LoVo (cell line): Measurements from ENCODE around the gene PCDHGA6.
"Not testable (repeated sequence)": the region's sequence is repeated elsewhere in the genome, so short reads cannot be mapped to it uniquely, and the experiment has no call there.

Source experiments
- DNase-seq: peaks from one replicate; pipeline ENCODE4 v3.0.0-alpha.2; 2016; ENCODE audit warnings: low spot score

Gene PCDHGA6

DNA sequence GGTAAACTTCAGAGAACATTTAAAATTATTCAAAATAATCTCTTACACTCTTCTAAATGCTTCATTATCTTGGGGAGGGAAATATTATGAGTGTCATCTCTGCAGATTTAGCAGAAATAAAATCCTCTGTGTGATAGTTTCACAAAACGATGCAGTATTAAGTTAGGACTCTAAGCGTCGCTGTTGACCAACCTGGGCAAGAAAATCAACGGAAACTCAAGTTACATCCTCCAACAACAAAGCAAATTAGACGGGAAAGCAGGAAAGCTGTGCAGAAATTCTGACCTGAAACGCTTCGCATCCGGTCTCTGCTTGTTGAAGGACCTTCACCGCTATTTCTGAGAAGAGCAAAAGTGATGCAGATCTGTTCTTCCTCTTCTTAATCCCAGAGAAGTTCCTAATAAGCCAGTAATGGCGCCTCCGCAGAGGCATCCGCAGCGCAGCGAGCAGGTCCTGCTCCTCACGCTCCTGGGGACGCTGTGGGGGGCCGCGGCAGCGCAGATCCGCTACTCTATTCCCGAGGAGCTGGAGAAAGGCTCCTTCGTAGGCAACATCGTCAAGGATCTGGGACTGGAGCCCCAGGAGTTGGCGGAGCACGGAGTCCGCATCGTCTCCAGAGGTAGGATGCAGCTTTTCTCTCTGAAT, at the start of gene PCDHGA6:
TSS of gene PCDHGA6 (plus strand) at position 219 of the 645 bp plus-strand sequence. CDS start at position 412, 193 bp downstream.
- DNase-seq: peak; percentile 11

DNA sequence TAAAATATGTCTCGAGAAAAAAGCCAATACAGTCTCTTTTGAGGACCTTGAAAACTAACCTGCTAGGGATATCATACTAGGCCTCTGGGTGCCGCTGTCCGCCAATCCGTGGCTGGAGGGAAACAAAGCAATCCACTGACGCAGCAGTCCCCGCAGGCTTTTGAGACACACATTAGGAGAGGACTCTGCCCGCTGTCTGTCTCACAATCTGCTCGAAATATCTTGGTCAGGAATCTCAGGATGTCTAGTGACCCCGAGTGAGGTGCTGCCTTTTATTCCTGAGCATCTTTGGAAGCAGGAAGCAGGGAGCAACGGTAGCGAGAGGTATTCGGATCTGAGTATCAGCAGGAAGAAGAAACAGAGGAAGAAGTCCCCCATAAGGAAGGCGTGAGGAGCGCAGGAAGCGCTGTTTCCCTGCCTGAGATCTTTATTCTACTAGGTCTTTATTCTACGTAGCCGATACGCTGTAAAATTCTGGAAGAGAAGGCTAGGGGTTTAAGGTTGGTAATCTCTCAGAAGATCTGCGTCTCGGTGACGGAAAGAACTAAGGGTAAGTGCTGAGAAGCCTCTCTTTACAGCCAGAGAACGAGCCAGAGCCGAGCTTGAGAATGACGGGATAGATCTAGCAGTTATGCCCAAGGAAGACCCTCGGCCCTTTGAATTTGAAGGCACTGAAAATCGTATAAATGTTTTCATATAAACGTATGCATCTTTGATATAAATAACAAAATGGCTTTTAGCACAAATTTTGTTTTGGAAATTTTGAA, 47.4 kb upstream of the PCDHGA6 start:
- DNase-seq: no peak

DNA sequence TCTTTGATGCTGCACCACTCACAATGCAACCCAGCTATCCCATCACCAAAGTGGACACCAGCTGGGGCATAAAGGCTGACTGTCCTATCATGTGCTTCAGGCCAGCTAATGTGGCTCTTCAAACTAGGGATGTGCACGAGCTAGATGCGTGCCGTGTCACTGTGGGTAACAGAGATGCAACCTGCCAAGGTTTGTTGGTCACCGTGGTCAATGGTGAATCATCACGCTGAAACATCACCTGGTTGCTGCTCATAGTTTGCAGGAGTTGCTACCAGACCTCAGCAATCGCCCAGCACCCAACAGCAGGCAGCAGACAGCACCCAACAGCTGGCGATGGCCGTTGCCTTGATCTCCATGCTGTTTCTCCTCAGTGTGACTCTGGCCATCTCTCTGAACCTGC, 45.5 kb upstream of the PCDHGA6 start:
- DNase-seq: no peak

DNA sequence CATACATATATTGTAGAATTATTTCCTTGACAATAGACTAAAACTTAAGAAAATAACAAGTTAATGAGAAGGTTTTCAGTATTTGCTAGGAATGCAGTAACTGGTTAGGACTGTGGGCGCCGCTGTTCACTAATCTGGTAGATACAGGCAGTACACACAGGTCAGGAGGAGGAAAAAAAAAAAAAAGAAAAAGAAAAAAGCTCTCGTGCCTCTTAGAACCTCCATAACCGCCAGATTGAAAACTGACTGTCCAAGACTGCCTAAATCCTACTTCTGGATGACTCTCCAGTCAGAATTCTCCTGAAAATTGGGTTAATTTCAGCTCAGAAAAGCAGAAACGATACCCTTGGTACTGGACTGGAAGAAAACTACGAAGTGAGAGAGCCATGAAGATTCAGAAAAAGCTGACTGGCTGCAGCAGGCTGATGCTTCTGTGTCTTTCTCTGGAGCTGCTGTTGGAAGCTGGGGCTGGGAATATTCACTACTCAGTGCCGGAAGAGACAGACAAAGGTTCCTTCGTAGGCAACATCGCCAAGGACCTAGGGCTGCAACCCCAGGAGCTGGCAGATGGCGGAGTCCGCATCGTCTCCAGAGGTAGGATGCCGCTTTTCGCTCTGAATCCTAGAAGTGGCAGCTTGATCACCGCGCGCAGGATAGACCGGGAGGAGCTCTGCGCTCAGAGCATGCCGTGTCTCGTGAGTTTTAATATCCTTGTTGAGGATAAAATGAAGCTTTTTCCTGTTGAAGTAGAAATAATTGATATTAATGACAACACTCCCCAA, 43.2 kb upstream of the PCDHGA6 start, which contains the start of gene PCDHGA1:
TSS of gene PCDHGA1 (plus strand) at position 216 of the 782 bp plus-strand sequence.
- DNase-seq: peak; percentile 32

DNA sequence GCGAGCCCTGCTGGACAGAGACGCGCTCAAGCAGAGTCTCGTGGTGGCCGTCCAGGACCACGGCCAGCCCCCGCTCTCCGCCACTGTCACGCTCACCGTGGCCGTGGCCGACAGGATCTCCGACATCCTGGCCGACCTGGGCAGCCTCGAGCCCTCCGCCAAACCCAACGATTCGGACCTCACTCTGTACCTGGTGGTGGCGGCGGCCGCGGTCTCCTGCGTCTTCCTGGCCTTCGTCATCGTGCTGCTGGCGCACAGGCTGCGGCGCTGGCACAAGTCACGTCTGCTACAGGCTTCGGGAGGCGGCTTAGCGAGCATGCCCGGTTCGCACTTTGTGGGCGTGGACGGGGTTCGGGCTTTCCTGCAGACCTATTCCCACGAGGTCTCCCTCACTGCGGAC, 41.1 kb upstream of the PCDHGA6 start:
- not testable (repeated sequence) for DNase-seq

DNA sequence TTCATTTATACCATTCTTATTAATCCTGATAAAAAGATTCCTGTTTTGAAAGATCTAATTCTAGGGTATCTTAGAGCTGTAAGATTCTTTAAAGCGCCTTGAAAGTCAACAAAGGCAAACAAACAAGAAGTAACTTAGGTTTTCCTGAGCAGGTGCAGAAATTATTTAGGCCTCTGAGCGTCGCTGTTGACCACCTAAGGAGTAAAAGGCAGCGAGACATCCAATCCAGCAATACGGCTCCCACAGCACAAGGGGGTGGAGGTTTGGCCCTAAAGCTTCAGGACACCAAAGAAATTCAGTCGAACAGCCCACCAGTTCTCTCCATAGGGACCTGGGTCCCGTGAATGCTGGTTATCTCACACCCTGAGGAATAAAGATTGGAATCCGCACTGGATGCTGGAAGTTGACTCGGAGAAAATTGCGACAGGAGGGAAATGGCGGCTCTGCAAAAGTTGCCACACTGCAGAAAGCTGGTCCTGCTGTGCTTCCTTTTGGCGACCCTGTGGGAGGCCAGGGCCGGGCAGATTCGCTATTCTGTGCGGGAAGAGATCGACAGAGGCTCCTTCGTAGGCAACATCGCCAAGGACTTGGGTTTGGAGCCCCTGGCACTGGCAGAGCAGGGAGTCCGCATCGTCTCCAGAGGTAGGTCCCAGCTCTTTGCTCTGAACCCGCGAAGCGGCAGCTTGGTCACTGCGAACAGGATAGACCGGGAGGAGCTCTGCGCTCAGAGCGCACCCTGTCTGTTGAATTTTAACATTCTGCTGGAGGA, 35.0 kb upstream of the PCDHGA6 start, which contains the start of gene PCDHGA2:
TSS of gene PCDHGA2 (plus strand) at position 223 of the 769 bp plus-strand sequence.
- DNase-seq: no peak

DNA sequence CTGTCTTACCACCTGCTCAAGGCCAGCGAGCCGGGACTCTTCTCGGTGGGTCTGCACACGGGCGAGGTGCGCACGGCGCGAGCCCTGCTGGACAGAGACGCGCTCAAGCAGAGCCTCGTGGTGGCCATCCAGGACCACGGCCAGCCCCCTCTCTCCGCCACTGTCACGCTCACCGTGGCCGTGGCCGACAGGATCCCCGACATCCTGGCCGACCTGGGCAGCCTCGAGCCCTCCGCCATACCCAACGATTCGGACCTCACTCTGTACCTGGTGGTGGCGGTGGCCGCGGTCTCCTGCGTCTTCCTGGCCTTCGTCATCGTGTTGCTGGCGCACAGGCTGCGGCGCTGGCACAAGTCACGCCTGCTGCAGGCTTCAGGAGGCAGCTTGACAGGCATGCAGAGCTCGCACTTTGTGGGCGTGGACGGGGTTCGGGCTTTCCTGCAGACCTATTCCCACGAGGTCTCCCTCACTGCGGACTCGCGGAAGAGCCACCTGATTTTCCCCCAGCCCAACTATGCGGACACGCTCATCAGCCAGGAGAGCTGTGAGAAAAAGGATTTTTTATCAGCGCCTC, 32.8 kb upstream of the PCDHGA6 start:
- DNase-seq: not testable (repeated sequence)

DNA sequence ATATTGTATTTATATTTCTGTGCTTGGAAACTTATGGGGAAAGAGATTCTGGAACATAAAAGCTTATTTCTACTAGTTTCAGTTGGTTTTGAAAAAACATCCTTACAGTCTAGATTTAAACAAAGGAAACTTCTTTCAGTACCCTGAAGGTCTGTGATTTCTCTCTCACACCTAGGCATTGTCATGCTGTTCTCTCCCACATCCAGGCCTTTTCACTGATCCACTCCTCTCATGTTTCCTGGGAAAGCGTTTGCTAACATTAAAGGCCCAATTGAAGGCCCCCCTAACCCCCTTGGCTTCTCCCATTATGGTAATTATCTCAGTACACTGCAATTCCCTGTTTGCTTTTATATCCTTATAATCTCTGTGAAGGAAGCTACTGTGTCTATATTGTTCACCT, 30.9 kb upstream of the PCDHGA6 start:
- DNase-seq: no peak

DNA sequence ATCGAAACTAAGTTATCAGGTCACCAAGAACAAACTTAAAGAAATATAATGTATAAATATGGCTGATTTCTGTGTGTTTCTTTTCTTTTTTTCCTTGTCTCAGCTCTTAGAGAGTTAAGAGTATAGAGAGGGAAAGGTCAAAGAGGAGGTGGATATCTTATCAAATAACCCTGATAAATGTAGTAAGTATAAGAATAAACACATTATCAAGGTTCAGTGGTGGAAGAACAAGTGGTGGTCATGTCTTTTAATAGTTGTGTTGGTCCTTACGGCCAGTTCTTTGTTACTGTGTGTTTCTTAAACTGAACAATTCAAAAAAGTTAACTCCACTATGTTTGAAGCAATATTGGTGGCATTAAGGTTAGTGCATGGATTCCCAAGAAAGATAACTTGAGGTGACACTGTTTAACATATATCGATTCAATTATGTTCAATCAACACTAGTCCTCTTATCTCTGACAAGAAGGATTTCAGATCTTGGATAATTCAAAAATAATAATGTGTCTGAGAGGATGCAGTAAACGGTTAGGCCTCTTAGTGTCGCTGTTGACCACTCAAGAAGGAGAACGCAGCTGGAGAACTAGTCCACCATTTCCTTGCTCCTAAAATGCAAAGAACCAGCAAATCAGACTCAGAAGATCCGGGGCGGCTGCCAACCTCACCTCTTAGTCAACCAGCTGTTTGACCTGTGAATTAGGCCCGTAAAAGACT, 30.3 kb upstream of the PCDHGA6 start, which contains the start of gene PCDHGA3:
TSS of gene PCDHGA3 (plus strand) at position 588 of the 711 bp plus-strand sequence. CDS start 205 bp downstream, outside the sequence.
- DNase-seq: no peak

DNA sequence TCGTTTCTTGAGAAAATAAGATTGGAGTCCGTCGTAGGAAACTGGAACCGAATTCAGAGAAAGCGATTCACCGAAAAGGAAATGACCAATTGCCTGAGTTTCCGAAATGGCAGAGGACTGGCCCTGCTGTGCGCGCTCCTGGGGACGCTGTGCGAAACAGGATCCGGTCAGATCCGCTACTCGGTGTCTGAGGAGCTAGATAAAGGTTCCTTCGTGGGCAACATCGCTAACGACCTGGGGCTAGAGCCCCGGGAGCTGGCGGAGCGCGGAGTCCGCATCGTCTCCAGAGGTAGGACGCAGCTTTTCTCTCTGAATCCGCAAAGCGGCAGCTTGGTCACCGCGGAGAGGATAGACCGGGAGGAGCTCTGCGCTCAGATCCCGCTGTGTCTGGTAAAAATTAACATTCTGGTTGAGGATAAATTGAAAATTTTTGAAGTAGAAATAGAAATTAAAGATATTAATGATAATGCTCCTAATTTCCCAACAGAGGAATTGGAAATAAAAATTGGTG, 29.7 kb upstream of the PCDHGA6 start:
- DNase-seq: no peak

DNA sequence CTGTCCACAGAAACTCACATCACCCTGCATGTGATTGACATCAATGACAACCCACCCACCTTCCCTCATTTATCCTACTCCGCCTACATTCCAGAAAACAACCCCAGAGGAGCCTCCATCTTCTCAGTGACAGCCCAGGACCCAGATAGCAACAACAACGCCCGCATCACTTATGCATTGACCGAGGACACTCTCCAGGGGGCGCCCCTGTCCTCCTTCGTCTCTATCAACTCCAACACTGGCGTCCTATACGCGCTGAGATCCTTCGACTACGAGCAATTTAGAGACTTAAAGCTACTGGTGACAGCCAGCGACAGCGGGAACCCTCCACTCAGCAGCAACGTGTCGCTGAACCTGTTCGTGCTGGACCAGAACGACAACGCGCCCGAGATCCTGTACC, 28.4 kb upstream of the PCDHGA6 start:
- no peak for DNase-seq

DNA sequence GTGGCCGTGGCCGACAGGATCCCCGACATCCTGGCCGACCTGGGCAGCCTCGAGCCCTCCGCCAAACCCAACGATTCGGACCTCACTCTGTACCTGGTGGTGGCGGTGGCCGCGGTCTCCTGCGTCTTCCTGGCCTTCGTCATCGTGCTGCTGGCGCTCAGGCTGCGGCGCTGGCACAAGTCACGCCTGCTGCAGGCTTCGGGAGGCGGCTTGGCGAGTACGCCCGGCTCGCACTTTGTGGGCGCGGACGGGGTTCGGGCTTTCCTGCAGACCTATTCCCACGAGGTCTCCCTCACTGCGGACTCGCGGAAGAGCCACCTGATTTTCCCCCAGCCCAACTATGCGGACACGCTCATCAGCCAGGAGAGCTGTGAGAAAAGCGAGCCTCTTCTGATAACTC, 27.7 kb upstream of the PCDHGA6 start:
- DNase-seq: not testable (repeated sequence)

DNA sequence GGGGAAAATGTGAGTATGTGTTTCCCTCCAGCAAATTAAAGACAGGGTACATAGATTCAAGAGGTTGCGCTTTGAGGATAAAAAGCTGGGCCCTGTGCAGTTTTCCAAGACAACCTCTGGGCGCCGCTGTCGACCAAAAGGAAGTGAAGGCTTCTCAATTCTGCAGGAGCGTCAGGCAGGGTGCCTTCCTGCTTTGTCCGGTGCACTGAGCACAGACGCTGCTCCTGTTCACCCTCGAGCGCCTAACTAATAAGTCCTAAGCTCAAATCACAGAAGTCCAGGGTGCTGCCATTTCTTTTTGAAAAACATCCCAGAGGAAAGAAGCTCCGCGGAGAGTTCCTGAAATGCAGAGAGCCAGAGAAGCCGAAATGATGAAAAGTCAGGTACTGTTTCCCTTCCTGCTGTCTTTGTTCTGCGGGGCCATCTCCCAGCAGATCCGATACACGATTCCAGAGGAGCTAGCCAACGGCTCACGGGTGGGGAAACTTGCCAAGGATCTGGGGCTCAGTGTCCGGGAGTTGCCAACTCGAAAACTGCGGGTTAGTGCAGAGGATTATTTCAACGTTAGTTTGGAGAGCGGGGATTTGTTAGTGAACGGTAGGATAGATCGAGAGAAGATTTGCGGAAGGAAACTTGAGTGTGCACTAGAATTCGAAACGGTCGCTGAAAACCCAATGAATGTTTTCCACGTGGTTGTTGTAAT, 23.6 kb upstream of the PCDHGA6 start, which contains the start of gene PCDHGB1:
TSS of gene PCDHGB1 (plus strand) at position 183 of the 703 bp plus-strand sequence. CDS start at position 345, 162 bp downstream.
- no peak for DNase-seq

DNA sequence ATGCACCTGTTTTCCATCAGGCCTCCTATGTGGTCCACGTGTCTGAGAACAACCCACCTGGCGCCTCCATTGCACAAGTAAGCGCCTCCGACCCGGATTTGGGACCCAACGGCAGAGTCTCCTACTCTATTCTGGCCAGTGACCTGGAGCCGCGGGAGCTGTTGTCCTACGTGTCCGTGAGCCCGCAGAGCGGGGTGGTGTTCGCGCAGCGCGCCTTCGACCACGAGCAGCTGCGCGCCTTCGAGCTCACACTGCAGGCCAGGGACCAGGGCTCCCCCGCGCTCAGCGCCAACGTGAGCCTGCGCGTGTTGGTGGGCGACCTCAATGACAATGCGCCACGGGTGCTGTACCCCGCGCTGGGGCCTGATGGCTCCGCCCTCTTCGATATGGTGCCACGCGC, 22.1 kb upstream of the PCDHGA6 start:
- DNase-seq: no peak

DNA sequence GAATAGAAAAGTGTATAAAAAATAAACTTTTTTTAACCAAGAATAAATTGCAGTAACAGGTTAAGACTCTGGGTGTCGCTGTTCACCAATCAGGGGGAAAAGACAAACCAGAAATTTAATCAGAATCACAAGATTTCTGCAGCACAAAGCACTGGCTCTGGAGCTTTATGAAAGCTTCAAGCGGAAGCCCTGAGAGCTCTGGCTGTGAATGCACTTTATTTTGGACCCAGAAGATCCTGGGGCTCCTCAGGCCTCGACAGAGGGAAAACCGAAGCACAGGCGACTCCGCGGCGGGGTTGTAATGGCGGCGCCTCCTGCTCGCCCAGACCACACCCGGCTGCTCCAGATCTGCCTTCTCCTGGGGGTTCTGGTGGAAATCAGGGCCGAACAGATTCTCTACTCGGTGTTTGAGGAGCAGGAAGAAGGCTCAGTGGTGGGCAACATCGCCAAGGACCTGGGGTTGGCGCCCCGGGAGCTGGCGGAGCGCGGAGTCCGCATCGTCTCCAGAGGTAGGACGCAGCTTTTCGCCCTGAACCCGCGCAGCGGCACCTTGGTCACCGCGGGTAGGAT, 18.7 kb upstream of the PCDHGA6 start, which contains the start of gene PCDHGA4:
TSS of gene PCDHGA4 (plus strand) at position 122 of the 570 bp plus-strand sequence. CDS start at position 209, 87 bp downstream.
- DNase-seq: no peak

DNA sequence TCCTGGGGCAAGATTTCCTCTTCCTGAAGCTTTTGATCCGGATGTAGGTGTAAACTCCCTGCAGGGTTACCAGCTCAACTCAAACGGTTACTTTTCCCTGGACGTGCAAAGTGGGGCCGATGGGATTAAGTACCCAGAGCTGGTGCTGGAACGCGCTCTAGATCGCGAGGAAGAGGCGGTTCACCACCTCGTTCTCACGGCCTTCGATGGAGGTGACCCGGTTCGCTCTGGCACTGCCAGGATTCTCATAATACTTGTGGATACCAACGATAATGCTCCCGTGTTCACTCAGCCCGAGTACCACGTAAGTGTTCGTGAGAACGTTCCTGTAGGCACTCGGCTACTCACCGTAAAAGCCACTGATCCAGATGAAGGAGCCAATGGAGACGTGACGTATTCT, 18.1 kb upstream of the PCDHGA6 start:
- DNase-seq: no peak

DNA sequence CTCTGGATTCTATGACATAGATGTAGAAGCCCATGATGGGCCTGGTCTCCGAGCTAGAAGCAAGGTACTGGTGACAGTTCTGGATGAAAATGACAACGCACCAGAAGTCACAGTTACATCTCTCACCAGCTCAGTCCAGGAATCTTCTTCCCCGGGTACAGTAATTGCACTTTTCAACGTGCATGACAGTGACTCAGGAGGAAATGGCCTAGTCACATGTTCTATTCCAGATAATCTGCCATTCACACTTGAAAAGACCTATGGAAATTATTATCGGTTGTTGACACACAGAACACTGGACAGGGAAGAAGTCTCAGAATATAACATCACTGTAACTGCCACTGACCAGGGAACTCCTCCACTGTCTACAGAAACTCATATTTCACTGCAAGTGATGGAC, 17.6 kb upstream of the PCDHGA6 start:
- DNase-seq: no peak

DNA sequence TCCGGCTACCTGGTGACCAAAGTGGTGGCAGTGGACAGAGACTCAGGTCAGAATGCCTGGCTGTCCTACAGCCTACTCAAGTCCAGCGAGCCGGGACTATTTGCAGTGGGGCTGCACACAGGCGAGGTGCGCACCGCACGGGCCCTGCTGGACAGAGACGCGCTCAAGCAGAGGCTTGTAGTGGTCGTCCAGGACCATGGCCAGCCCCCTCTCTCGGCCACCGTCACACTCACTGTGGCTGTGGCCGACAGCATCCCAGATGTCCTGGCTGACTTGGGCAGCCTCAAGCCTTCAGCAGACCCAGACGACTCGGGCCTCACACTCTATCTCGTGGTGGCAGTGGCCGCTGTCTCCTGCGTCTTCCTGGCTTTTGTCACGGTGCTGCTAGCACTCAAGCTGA, 16.7 kb upstream of the PCDHGA6 start:
- no peak for DNase-seq

DNA sequence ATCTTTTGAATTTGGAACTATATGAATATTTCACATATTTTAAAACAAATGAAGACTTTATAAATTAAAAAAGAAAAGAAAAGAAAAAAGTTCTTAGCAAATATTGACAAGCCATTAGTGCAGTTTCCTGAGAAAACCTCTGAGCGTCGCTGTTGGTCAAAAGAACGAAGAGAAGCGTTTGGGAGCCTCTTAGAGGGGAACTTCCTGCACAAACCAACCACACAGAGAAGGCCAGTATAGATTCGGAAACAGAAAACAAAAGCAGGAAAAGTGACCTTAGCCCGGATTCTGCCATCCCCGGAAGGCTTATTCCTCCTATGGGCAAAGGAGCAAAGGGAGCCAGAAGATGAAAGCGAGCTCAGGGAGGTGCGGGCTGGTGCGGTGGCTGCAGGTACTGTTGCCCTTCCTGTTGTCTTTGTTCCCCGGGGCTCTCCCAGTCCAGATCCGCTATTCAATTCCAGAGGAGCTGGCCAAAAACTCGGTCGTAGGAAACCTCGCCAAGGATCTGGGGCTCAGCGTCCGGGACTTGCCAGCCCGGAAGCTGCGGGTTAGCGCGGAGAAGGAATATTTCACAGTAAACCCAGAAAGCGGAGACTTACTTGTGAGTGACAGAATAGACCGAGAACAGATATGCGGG, 13.8 kb upstream of the PCDHGA6 start, which contains the start of gene PCDHGB2:
TSS of gene PCDHGB2 (plus strand) at position 205 of the 637 bp plus-strand sequence. CDS start at position 347, 142 bp downstream.
- peak; percentile 21 for DNase-seq
